Measurements from ENCODE around the gene EVX1. TPM values are rescaled to one million over a fixed set of nuclear protein-coding genes. Genes with fewer than 3 reads are reported as not detected.

Gene EVX1
- total RNA-seq, 1 experiment from 2014 or later = 0.10 TPM

- H3K4me3 ChIP-seq (ENCODE audit: low read depth in 2 of 2, low read length in 2 of 2) = no peak overlapping the region
- ATAC-seq (no peak), DNase-seq (ENCODE audit: low read depth, low spot score) (no peak)
- BruUV-seq (replicated peaks) = no TSS peak
- no peaks in the 10 kb centered on the region for H3K27me3 ChIP-seq (ENCODE audit: control insufficient read depth, insufficient read depth, low read length)
- H3K4me1 ChIP-seq (ENCODE audit: control insufficient read depth, insufficient read depth, low read length) = peaks cover 6% of the 10 kb centered on the region
- no peaks in the 10 kb centered on the region for H3K9me3 ChIP-seq (ENCODE audit: control insufficient read depth, insufficient read depth, low read depth, low read length)
- ChIA-PET CTCF (no interaction called here), POLR2A (no interaction called here)
- in situ Hi-C loops (cut with HindIII; ENCODE audit: low pct_unique_long_range_greater_than_20kb, low sequenced_read_pairs) (no loop called here), intact Hi-C loops (cut with micrococcal nuclease; ENCODE audit: unreplicated experiment) (no loop called here)
- H3K36me3 ChIP-seq (ENCODE audit: control insufficient read depth, insufficient read depth, low read length) = no peaks in the 10 kb centered on the region
- H3K27ac ChIP-seq (ENCODE audit: low read length) = no peak overlapping the region
- TF ChIP-seq TCF7L2 (IDR thresholded peaks at IDR 0.05; ENCODE audit: low read depth, low read length) (no peak), REST (IDR thresholded peaks at IDR 0.05; ENCODE audit: insufficient read depth in 1 of 2, low read depth in 2 of 2, low read length in 1 of 2) (no peak), SIN3A (IDR thresholded peaks at IDR 0.05; ENCODE audit: borderline replicate concordance, insufficient read depth, low read depth, low read length) (no peak), CTCF (IDR thresholded peaks at IDR 0.05) (no peak), POLR2AphosphoS5 (IDR thresholded peaks at IDR 0.05; ENCODE audit: low read depth, low read length) (no peak)
These were observed 27.2 kb upstream of the EVX1 start for GRCh38 chr7:27215356-27215755.

- no peaks in the 10 kb centered on the region for H3K9me3 ChIP-seq (ENCODE audit: control insufficient read depth, insufficient read depth, low read depth, low read length)
- H3K36me3 ChIP-seq (ENCODE audit: control insufficient read depth, insufficient read depth, low read length) = no peaks in the 10 kb centered on the region
- no peak overlapping the region for H3K27ac ChIP-seq (ENCODE audit: low read length)
- in situ Hi-C loops (cut with HindIII; ENCODE audit: low pct_unique_long_range_greater_than_20kb, low sequenced_read_pairs) = no loop called here
- no peaks in the 10 kb centered on the region for H3K4me1 ChIP-seq (ENCODE audit: control insufficient read depth, insufficient read depth, low read length)
- H3K4me3 ChIP-seq (ENCODE audit: low read depth in 2 of 2, low read length in 2 of 2) = no peak overlapping the region
- peaks cover 6% of the 10 kb centered on the region; the same call in 1 of the 2 replicates for H3K27me3 ChIP-seq (ENCODE audit: control insufficient read depth, insufficient read depth, low read length)
- no TSS peak for BruUV-seq (replicated peaks)
- TF ChIP-seq SIN3A (IDR thresholded peaks at IDR 0.05; ENCODE audit: borderline replicate concordance, insufficient read depth, low read depth, low read length) = no peak
- no peak for TF ChIP-seq CTCF (IDR thresholded peaks at IDR 0.05)
- TF ChIP-seq REST (IDR thresholded peaks at IDR 0.05; ENCODE audit: insufficient read depth in 1 of 2, low read depth in 2 of 2, low read length in 1 of 2) = no peak
- TF ChIP-seq TCF7L2 (IDR thresholded peaks at IDR 0.05; ENCODE audit: low read depth, low read length) = no peak
- ATAC-seq (no peak), DNase-seq (ENCODE audit: low read depth, low spot score) (no peak)
- ChIA-PET CTCF (interaction anchor here (0.5 kb wide), 1 partner anchor 389 kb away, joined by 3 read pairs; no protein-coding TSS in a partner anchor), POLR2A (interaction anchor here (0.7 kb wide), 1 partner anchor 389 kb away, joined by 3 read pairs; no protein-coding TSS in a partner anchor)
- intact Hi-C loops (cut with micrococcal nuclease; ENCODE audit: unreplicated experiment) = no loop called here
These were observed 24.7 kb upstream of the EVX1 start for GRCh38 chr7:27217951-27218350.

Measured in Panc1 (cell line).